GM15510 (cell line): ENCODE data around the gene RALGPS2.

Source experiments
- POLR2A ChIP-seq: IDR thresholded peaks from 3 replicates; pipeline ENCODE4 v1.6.1; 2011; ENCODE audit warnings: borderline replicate concordance; ENCODE audit not compliant: insufficient read length; ENCODE audit errors: extremely low read depth

Gene RALGPS2

DNA sequence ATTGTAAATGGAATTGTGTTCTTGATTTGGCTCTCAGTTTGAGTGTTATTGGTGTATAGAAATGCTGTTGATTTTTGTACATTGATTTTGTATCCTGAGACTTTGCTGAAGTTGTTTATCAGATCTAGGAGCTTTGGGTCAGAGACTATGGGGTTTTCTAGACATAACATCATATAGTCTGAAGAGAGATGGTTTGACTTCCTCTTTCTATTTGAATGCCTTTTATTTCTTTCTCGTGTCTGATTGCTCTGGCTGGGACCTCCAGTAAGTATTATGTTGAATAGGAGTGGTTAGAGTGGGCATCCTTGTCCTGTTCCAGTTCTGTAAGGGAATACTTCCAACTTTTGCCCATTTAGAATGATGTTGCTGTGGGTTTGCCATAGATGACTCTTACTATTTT lies 185.0 kb downstream of the RALGPS2 start:
- TF ChIP-seq POLR2A = no peak

DNA sequence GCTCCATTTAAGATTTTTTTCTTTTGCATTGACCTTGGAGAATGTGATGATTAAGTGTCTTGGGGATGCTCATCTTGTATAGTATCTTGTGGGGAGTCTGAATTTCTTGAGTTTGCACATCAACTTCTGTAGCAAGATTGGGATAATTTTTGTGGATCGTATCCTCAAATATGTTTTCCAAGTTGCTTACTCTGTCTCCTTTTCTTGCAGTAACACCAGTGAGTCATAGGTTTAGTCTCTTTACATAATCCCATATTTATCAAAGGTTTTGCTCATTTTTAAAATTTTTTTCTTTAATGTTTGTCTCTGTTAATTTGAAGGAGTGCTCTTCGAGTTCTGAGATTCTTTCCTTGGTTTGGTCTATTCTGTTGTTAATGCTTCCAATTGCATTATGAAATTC lies 187.6 kb downstream of the RALGPS2 start:
- TF ChIP-seq POLR2A = no peak

DNA sequence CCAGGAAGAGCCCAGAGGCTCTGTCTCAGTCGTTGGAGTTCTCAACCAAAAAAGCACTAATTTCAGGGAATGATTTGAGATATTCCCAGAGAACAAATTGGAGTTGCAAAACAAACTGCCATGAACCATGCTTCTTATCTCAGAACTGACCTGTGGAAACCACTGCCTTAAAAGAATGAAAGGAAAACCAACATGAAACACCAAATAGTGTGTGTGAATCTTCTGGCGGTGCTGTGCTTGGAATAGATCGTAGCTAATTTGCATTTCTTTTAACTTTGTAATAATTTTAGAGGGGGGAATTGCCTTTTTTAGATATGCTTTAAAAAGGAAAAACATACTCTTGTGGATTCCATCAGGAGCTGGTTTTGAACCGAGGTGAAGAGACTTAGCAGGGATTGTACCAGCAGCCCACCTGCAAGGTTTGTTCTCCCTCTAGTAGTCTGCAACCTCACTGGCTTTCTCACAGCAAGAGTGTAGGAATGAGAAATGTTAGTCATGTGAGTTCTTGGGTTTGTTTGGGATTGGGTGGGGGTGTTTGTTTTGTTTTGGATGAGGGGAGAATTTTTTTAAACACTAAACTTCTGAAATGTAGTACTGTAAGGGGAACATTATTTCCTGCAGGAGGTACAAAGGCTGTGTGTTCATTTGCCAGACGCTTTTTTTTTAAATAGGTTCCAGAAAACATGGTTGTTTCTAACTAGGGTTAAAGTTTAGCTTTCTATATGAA lies 191.6 kb downstream of the RALGPS2 start:
- TF ChIP-seq POLR2A = no peak

DNA sequence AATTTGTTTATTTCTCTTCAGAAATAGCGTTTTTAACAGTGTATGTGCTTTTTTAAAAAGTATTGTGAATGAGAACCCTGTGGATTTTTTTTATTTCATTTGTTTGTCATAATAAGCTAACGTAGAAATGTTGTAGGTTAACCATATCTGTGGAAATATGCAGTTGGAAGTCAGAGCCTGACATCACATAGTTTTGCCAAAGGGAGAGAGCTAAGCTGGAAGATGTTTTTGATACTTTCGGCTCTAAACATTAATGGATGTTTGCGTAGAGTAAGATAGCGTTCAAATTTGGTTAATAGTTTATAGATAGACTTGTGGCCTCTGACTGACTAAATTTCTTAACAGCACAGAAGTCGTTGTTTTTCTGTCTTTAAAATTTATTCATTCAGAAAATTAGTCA lies 193.3 kb downstream of the RALGPS2 start:
- TF ChIP-seq POLR2A = no peak

DNA sequence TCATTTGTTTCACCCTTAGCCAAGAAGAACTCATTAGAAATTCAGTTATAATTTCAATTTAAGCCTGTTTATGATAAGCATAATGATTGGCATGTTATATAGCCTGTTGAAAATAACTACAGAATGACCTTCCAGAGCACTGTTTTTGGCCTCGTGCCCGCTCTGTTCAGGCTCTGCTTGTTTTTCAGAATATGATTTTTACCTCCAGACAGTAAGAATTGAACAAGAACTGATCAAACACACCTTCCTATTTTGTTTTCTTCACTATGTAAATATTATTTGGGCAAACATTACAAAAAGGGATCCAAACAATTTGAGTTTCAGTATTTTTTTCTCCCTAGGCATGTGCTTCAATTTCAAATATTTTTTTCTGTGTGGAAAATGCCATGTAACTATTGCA lies 193.9 kb downstream of the RALGPS2 start:
- TF ChIP-seq POLR2A = no peak

DNA sequence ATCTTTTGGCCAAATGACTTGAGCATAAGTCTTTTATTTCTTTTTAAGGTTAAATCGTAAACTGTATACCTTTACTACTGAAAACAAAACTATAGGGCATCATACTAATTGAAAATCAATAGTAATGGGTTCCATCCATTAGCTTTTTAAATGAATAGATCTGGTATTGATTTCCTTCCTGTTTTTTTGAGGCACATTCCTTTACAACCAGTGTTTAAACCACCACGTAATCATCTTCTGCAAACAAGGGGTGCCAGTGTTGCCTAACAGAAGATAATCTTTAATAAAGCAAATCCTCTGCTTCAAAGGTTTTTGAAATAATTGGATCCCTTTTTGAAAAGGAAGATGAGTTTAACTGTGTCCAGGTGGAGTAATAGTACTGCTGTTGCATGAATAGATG lies 194.5 kb downstream of the RALGPS2 start:
- TF ChIP-seq POLR2A = no peak

DNA sequence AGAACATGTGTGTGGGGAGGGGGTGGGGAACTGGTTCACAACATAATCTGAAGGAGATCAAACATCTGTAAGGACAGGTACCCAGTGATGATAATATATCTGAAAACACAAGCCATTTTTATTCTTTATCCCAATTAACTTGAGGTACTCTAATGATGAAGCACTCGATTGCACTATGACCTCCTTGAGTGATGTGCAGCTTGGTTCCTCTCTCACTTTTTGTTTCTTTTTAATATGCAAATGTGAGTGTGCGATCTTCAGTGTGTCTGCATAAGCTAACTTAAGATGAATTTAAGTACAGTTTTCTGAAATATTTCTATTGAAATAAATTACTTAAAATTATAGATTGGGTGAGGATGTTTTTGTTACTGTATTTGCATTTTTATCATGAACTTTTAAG lies 196.5 kb downstream of the RALGPS2 start:
- TF ChIP-seq POLR2A = no peak

DNA sequence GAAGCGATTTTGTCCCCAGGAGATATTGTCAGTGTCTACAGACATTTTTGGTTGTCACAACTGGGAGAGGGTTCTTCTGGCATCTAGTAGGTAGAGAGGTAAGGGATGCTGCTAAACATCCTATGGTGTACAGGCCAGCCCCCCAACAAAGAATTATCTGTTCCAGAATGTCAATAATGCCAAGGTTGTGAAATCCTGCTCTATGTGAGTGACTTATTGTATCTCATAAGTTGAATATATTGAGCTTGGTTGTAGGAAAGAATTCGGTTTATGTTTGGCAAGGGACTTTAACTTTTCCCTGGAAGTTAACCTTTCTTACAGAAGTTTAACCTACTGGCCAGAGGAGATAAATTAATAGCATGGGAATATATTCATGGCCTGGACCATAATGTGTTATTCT lies 198.5 kb downstream of the RALGPS2 start:
- no peak for TF ChIP-seq POLR2A

DNA sequence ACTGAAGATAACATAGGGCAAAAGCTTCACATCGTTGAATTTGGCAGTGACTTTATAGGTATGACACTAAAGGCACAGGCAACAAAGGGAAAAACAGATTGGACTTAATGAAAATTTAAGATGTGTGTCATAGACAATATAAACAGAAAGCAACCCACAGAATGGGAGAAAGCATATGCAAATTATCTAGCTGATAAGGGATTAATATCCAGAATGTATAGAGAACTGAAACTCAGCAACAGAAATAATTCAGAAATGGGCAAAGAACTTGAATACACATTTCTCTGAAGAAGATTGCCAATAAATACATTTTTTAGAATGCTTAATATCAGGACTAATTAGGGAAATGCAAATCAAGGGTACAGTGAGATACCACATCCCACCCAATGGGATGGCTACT lies 201.0 kb downstream of the RALGPS2 start:
- TF ChIP-seq POLR2A = no peak

DNA sequence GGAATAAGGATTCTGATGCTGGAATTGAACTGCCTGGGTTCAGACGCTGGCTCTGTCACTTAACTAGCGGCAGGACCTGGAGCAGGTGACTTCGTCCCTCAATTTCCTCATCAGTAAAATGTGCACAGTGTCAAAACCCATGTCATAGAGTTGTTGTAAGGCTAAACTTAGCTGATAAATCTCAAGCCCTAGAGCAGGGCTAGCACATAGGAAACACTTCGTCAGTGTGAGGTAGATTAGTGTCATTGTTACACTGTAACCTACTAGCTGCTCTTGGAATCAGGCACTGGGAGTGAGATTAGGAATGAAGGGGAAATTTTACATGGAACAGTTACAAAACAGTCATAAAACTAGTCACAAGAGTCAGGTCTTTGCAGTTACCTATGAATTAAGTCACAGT lies 202.0 kb downstream of the RALGPS2 start:
- no peak for TF ChIP-seq POLR2A

DNA sequence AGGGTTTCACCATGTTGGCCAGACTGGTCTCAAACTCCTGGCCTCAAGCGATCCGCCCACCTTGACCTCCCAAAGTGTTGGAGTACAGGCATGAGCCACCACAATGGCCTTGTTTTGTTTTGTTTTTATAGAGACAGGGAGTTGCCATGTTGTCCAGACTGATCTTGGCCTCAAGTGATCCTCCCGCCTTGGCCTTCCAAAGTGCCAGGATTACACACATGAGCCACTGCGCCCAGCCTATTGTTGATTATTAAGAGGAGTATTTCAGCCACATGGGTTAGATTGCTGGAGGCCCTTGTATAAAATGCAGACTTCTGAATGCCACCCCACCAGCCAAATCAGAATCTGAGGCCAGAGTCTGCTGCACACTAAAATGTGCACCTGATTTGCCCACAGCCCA lies 203.0 kb downstream of the RALGPS2 start:
- TF ChIP-seq POLR2A = no peak

DNA sequence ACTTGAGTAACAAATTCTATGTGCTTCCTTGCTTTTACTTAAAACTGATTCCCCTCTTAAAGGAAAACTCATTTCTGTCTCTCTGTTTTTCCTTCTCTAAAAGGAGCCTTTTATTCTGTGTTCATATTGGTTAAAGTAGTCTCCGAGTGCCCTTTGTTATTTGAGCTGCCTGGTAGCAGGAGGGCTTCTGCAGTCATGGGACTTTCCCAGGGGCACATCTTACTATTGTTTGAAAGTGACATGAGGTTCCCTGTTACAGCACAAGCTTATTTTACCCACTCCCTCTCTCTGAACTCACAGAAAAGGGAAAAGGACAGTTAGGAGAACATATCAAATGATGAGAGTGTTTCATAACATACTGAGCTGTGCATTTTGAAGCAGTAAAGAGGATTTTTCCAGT lies 203.9 kb downstream of the RALGPS2 start:
- TF ChIP-seq POLR2A = no peak

DNA sequence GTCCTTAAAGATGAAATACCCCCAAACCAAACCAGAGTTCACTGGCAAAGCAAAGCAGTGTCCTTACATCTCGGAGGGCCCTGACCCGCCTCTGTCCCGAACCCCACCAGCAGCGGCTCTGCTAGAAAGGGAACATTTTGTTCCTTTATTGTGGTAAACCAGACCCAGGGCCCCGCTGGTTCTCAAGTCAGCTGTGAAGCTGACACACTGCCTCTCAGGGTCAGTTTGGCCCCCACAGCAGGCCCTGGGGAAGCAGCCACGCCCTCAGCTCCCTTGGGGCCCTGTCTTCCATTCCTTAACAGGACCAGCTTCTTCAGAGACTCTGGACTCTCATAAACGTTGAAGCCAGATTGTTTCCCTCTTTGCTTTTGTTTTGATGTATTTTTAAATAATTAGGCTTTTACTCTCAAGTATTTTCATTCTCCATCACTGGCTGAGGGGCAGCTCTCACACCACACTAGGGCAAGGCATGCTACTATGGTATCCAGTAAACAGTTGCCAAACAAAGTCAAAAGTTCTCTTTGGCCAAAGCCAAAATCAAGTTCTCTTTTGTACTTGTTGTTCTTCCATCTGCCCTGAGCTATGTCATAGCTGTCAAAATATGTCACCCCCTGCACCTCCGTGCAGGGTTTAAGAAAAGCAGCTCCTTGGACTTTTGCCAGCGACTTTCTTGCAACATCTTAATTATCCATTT lies 207.0 kb downstream of the RALGPS2 start:
- no peak for TF ChIP-seq POLR2A

DNA sequence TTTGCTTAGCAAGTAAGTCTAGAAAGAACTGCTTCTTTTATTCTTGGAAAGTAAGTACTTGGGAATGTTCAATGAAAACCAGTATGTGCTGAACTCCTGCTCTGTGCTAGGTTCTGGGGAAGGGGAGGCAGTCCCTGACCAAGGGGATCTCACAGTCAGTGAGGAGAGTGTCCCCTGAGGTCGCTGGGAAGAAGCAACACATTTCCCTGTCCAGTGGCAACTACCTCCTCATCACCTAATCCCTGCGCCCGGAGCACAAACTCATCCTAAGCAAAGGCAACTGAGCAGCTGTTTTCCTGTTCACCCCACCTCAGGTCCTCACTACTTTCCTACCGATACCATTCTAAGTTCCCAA lies 207.5 kb downstream of the RALGPS2 start:
- TF ChIP-seq POLR2A = no peak

DNA sequence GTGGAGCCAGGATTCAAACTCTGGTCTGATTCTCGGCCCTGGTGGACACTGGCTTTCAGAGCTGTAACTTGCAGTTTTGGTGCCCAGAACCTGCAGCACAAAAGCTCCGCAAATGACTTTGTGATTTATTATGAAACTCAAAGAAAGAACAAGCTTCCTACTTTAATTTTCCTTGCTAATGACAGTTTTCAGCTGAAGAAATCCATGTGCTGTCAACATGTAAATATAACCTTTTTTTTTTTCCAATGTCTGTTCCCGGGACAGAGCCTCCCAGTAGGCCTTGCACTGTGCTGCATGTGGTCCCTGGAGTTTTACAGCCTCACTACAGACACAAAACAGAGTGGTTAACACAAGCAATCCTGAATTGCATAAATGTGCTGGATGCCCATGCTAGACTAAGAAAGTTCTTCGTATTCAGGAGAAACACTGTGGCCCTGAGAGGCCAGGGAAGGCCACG lies 208.1 kb downstream of the RALGPS2 start:
- no peak for TF ChIP-seq POLR2A
